Thyroid gland (tissue), 4 donors: ENCODE results near the gene PDE4B.

Experiments
- POLR2A ChIP-seq, 2 donors: fragments of 450-650 bp; IDR thresholded peaks; one replicate each; pipeline ENCODE4 v1.6.1; 2017; ENCODE audit warnings: antibody characterized with exemption in 2 of 2, mild to moderate bottlenecking in 2 of 2, moderate library complexity in 1 of 2
- TF ChIP-seq, protein P1 (sequence below), 6 experiments: fragments of 200-600 bp in 3 of 6; fragments of 450-650 bp in 3 of 6; sonication (generic) in 3 of 6; IDR thresholded peaks; one replicate each; pipeline ENCODE4 v1.5.1; 2016 to 2019; ENCODE audit warnings: antibody characterized with exemption in 6 of 6, mild to moderate bottlenecking in 2 of 6, inconsistent platforms in 1 of 6, moderate library complexity in 1 of 6

DNA sequence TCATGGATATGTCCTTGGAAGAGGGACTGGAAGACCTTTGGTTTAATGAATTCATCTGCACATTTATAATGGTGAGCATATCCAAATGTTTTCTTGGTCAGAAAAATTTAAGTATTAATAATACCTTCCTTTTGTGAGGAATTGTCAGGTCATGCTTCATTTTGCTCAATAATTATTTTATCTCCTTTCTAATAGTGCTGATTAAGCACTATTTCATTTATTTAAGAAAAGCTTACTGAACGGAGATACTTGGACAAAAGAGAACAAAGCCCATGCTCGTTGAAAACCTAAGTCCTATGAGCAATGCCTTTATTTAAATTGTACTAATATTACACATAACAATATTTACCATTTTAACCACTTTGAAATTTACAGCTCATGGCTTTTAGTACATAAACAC lies 281.5 kb downstream of the PDE4B start:
- TF ChIP-seq POLR2A (IDR thresholded peaks at IDR 0.05), result no peak
- TF ChIP-seq, protein P1, sequence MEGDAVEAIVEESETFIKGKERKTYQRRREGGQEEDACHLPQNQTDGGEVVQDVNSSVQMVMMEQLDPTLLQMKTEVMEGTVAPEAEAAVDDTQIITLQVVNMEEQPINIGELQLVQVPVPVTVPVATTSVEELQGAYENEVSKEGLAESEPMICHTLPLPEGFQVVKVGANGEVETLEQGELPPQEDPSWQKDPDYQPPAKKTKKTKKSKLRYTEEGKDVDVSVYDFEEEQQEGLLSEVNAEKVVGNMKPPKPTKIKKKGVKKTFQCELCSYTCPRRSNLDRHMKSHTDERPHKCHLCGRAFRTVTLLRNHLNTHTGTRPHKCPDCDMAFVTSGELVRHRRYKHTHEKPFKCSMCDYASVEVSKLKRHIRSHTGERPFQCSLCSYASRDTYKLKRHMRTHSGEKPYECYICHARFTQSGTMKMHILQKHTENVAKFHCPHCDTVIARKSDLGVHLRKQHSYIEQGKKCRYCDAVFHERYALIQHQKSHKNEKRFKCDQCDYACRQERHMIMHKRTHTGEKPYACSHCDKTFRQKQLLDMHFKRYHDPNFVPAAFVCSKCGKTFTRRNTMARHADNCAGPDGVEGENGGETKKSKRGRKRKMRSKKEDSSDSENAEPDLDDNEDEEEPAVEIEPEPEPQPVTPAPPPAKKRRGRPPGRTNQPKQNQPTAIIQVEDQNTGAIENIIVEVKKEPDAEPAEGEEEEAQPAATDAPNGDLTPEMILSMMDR (IDR thresholded peaks at IDR 0.05), result no peak
